Occipital lobe (tissue), 2 donors: ENCODE measurements around the gene RXYLT1. TPM values are rescaled to one million over a fixed set of nuclear protein-coding genes. Genes with fewer than 3 reads are reported as not detected.
"Not testable (repeated sequence)": the region's sequence is repeated elsewhere in the genome, so short reads cannot be mapped to it uniquely, and the experiment has no call there.

Experiments
- DNase-seq: peaks from one replicate; lab custom pipeline; 2025; lab: John Stamatoyannopoulos, UW
- total RNA-seq: library from RNA; depleted of rRNA; stranded (reverse); fragments of >200 nt; gene quantifications from one replicate; pipeline ENCODE4 v1.2.3, GENCODE V29; 2014

Gene RXYLT1
- total RNA-seq = 13.9 TPM

- peak; percentile 86 for DNase-seq
These were observed at the start of gene RXYLT1 for GRCh38 chr12:63779498-63780481. TSS of gene RXYLT1 (plus strand) at chr12:63779909. CDS start at chr12:63779961, 52 bp downstream.

- DNase-seq = not testable (repeated sequence)
These were observed 46.9 kb upstream of the RXYLT1 start for GRCh38 chr12:63732779-63733178.

- DNase-seq = not testable (repeated sequence)
These were observed 46.1 kb upstream of the RXYLT1 start for GRCh38 chr12:63733585-63733984.

GRCh38 chr12:63740551-63740950, 39.2 kb upstream of the RXYLT1 start:
- DNase-seq = not testable (repeated sequence)

- not testable (repeated sequence) for DNase-seq
These were observed 38.3 kb upstream of the RXYLT1 start for GRCh38 chr12:63741431-63741830.

GRCh38 chr12:63744110-63744509, 35.6 kb upstream of the RXYLT1 start:
- not testable (repeated sequence) for DNase-seq

- not testable (repeated sequence) for DNase-seq
These were observed 33.2 kb upstream of the RXYLT1 start for GRCh38 chr12:63746470-63746869.

GRCh38 chr12:63747136-63747535, 32.6 kb upstream of the RXYLT1 start:
- not testable (repeated sequence) for DNase-seq

- DNase-seq = no peak
These were observed 32.2 kb upstream of the RXYLT1 start for GRCh38 chr12:63747553-63747952.

- DNase-seq = no peak
These were observed 27.4 kb upstream of the RXYLT1 start for GRCh38 chr12:63752283-63752682.

- DNase-seq = no peak
These were observed 26.9 kb upstream of the RXYLT1 start for GRCh38 chr12:63752841-63753240.

GRCh38 chr12:63753743-63754142, 26.0 kb upstream of the RXYLT1 start:
- DNase-seq = no peak

GRCh38 chr12:63764481-63764880, 15.2 kb upstream of the RXYLT1 start:
- no peak for DNase-seq

- DNase-seq = no peak
These were observed 13.2 kb upstream of the RXYLT1 start for GRCh38 chr12:63766498-63766897.

- DNase-seq = no peak
These were observed 9.3 kb upstream of the RXYLT1 start for GRCh38 chr12:63770375-63770774.

- no peak for DNase-seq
These were observed 2.4 kb upstream of the RXYLT1 start for GRCh38 chr12:63777340-63777739.

GRCh38 chr12:63782466-63782865, 2.8 kb downstream of the RXYLT1 start:
- DNase-seq = no peak

- no peak for DNase-seq
These were observed 7.6 kb downstream of the RXYLT1 start for GRCh38 chr12:63787306-63787705.

GRCh38 chr12:63790608-63790945, 10.9 kb downstream of the RXYLT1 start:
- DNase-seq = no peak

- DNase-seq = no peak
These were observed 12.6 kb downstream of the RXYLT1 start for GRCh38 chr12:63792338-63792737.

- no peak for DNase-seq
These were observed 15.5 kb downstream of the RXYLT1 start for GRCh38 chr12:63795032-63795687.

GRCh38 chr12:63795944-63796343, 16.2 kb downstream of the RXYLT1 start:
- DNase-seq = no peak
